ENCODE data around the gene ERCC3. TPM values are rescaled to one million over a fixed set of nuclear protein-coding genes. Genes with fewer than 3 reads are reported as not detected.

The ERCC3 gene
- total RNA-seq, 4 donors from 2014 or later, result 19.3 to 36.6 (median 25.2) TPM

DNA sequence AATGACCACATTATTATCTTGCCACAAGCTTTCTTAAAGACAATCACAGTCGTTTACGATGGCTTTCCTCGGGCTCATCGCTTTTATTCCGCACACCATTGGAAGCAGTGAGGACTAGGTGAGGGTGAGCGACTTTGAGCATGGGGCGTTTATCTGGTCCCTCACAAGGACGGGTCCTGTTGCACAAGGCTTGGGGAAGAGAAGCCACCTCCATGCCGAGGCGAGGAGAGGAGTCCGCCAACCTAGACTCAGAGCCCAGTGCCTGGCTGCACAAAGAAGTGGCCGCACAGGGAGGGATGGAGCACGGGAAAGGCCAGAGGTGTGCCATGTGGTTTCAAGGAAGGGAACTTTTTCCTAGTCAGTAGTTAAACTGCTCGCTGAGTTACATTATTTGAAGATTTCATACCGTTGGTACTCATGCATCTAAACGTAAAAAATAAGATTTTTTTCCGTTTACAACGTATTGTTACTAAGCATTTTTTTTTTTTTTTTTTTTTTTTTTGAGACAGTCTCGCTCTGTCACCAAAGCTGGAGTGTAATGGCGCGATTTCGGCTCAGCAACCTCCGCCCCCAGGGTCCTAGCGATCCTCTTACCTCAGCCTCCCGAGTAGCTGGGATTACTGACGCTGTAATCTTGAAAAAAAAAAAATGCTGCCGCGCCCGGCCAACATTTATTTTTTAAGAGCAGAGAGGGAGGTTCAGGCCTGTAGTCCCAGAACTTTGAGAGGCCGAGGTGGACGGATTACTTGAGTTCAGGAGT lies 73.0 kb downstream of the ERCC3 start:
- no peak for DNase-seq
- TF ChIP-seq POLR2A (IDR thresholded peaks at IDR 0.05), result no peak
- TF ChIP-seq, protein P1, sequence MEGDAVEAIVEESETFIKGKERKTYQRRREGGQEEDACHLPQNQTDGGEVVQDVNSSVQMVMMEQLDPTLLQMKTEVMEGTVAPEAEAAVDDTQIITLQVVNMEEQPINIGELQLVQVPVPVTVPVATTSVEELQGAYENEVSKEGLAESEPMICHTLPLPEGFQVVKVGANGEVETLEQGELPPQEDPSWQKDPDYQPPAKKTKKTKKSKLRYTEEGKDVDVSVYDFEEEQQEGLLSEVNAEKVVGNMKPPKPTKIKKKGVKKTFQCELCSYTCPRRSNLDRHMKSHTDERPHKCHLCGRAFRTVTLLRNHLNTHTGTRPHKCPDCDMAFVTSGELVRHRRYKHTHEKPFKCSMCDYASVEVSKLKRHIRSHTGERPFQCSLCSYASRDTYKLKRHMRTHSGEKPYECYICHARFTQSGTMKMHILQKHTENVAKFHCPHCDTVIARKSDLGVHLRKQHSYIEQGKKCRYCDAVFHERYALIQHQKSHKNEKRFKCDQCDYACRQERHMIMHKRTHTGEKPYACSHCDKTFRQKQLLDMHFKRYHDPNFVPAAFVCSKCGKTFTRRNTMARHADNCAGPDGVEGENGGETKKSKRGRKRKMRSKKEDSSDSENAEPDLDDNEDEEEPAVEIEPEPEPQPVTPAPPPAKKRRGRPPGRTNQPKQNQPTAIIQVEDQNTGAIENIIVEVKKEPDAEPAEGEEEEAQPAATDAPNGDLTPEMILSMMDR (IDR thresholded peaks at IDR 0.05), result no peak
- 61 to 63% methylated on average over 25 to 30 of the region's 31 CpGs for WGBS, 2 donors

DNA sequence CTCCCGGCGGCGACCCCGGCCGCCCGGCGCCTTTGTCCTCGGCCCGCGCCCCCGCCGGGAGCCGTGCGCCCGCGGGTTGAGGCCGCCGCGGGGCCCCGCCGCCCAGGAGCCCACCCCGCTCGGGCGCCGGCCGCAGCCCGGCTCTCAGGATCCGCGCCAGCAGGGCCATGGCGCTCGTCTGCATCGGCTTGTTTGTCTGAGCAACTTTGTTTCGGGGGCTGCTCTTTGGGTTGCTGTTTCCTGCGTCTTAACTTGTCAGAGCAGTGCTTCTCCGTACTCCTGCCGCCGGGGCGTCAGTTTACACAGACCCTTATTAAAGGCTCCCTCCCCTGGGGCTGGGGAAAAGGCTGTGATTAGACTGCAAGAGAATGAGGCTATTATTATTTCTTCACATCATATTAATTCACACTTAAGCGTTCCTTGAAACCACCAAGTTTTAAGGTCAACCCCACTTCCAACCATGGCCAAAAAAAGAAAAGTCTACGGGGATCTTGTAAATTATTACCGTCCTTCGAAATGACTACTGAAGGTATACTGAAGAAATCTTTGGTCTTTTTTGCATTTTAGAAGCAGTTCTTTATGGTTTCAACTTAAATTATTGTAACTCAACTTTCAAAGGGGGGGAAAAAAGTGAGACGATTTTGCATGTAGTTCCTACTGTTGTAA lies 73.7 kb downstream of the ERCC3 start, which contains the start of gene CYP27C1:
Gene CYP27C1 (minus strand): TSS at position 198 of the 666 bp plus-strand sequence. CDS start 29 bp downstream, at position 169.
- Histone ChIP-seq H3K4me3 (peak within 1 kb of the TSS; percentile 65 to 85 (median 69)), H3K4me1 (peaks cover 6 to 43% (median 14%) of the 10 kb centered on the region in 3 donors), H3K27ac (peak within 1 kb of the TSS; percentile 81 to 91 (median 88)), H3K27me3 (peaks cover 0 to 48% (median 1%) of the 10 kb centered on the region in 4 donors), H3K9me3 (no peaks in the 10 kb centered on the region), H3K36me3 (no peaks in the 10 kb centered on the region)
- 4 to 7% methylated on average over 9 of the region's 43 CpGs for WGBS, 2 donors
- DNase-seq, result no peak
- intact Hi-C loops (cut with DNase I), result no loop called here
- TF ChIP-seq, protein P1 (IDR thresholded peaks at IDR 0.05), result no peak
- TF ChIP-seq POLR2A (IDR thresholded peaks at IDR 0.05), result no peak

More for the DNA sequence above, 73.0 kb downstream of the ERCC3 start:
- Histone ChIP-seq H3K27ac (no peak overlapping the region), H3K36me3 (no peaks in the 10 kb centered on the region), H3K9me3 (no peaks in the 10 kb centered on the region), H3K4me1 (peaks cover 13 to 50% (median 15%) of the 10 kb centered on the region in 3 donors), H3K27me3 (peaks cover 0 to 48% (median 1%) of the 10 kb centered on the region in 4 donors), H3K4me3 (peak overlapping the region in 1 of 4 donors; percentile 85)
- intact Hi-C loops (cut with DNase I), result no loop called here

DNA sequence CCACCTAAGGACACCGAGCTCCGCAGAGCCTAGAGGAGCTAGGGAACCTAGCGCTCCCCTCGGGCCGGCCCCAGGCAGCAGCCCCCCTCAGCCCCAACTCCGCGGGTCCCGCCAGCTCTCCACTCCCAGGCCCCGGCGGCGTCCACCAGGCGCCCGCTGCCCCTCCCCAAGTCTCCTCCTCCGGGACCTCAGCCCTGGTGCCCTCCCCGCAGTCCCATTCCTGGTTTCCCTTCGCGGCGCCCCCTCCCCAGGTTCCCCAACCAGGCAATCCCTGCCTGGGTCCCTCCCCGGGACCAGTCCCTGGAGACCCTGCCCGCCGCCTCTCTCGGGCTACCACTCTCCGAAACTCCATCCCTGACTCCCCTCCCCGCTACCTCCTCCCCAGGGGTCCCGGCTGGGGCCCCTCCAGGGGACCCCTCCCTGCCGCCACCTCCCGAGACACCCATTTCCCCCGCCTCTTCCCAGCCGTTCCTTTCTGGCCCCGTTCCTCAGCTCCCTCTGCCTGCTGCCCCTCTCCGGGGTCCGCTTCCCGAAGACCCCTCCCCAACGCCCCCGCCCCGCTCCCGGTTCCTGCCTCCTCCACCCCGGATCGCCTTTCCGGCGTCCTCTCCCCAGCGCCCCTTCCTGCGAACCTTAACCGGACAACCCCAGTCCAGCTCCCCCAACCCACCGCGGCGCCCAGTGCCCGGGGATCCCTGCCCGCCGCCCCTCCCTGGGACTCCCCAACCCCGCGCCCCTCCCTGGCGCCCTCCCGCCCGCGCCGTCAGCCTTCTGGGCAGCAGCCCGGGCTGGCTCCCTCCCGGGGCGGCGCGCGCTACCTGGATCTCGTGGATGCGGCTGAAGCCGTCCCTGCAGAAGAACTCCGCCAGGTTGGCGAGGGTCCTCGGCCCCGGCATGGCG lies 74.5 kb downstream of the ERCC3 start:
- 1 to 10% methylated on average over 27 to 29 of the region's 71 CpGs for WGBS, 2 donors
- intact Hi-C loops (cut with DNase I), result no loop called here

DNA sequence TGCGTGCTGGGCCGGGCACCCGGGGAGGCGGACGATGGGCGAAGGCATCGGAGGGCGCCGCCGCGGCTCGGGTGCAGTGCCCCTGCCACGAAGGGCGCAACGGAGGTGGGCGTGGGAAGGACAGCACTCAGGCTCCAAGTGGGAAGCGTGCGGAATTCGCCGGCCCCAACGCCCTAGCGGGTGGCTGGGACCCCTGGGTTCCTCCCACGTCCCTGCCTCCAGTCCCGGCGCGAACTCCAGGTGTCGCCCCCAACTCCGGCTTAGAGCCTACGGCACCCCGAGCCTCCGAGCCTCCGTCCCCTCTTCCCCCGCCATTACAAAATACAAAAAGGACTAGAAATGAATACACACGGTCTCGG lies 75.2 kb downstream of the ERCC3 start:
- Histone ChIP-seq H3K27me3 (peaks cover 0 to 48% (median 1%) of the 10 kb centered on the region in 4 donors), H3K27ac (peak overlapping the region; percentile 81 to 91 (median 88))
- 0% methylated on average over 15 to 20 of the region's 35 CpGs for WGBS, 2 donors

More for the DNA sequence above, 74.5 kb downstream of the ERCC3 start:
- peaks cover 0 to 48% (median 1%) of the 10 kb centered on the region in 4 donors for H3K27me3 ChIP-seq
- TF ChIP-seq POLR2A (IDR thresholded peaks at IDR 0.05), result no peak
- TF ChIP-seq, protein P1 (IDR thresholded peaks at IDR 0.05), result no peak
- H3K4me1 ChIP-seq, result peaks cover 5 to 40% (median 14%) of the 10 kb centered on the region in 3 donors
- H3K27ac ChIP-seq, result peak overlapping the region; percentile 81 to 91 (median 88)
- no peaks in the 10 kb centered on the region for H3K36me3 ChIP-seq
- DNase-seq, result no peak
- H3K4me3 ChIP-seq, result peak overlapping the region; percentile 65 to 85 (median 69)
- H3K9me3 ChIP-seq, result no peaks in the 10 kb centered on the region

More for the DNA sequence above, 75.2 kb downstream of the ERCC3 start:
- DNase-seq, result no peak
- no peaks in the 10 kb centered on the region for H3K36me3 ChIP-seq
- TF ChIP-seq, protein P1 (IDR thresholded peaks at IDR 0.05), result no peak
- TF ChIP-seq POLR2A (IDR thresholded peaks at IDR 0.05), result no peak
- peaks cover 5 to 40% (median 14%) of the 10 kb centered on the region in 3 donors for H3K4me1 ChIP-seq
- H3K4me3 ChIP-seq, result peak overlapping the region; percentile 65 to 85 (median 69)
- no peaks in the 10 kb centered on the region for H3K9me3 ChIP-seq
- intact Hi-C loops (cut with DNase I), result no loop called here
